ENCODE measurements around the gene SEC22C.
A peak's percentile ranks its signal among the peaks of the same experiment; 100 is the strongest.

The SEC22C gene

DNA sequence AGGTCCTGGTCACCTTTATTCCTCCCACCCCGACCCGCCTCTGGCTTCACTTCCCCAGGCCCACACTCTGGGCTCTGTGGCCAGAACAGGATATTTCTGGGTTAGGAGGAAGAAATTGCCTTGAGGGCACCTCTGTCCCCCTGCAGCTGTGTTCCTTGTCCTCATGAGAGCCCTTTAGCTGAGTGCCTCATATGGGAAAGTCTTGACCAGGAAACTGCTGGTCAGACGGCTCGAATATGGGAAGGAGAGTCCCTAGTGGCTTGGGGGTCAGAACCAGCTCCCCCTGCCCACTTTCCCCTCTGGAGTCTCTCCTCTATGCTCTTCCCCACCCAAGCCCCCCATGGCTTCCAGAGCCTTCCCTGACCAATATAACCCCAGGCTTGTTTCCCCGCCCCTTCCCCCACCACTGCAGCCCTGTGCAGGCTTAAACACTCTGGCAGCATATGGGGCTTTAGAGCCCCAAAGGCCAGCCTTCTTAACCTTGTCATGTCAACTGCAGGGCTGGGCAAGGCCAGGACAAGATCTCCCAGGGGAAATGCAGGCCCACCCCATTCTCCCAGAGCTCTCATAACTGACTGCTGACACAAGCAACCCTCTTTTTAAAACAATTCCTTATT is 36.4 kb downstream of the SEC22C start:
- DNase-seq (ENCODE audit: low read depth), result no peak
- no peak overlapping the region for H3K4me3 ChIP-seq (ENCODE audit: low read depth, low read length)
- no peak for TF ChIP-seq POLR2A (IDR thresholded peaks at IDR 0.05; ENCODE audit: extremely low read depth, insufficient read length)
- TF ChIP-seq, protein P1, sequence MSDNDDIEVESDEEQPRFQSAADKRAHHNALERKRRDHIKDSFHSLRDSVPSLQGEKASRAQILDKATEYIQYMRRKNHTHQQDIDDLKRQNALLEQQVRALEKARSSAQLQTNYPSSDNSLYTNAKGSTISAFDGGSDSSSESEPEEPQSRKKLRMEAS (IDR thresholded peaks at IDR 0.05; ENCODE audit: low read depth, low read length), result no peak
- TF ChIP-seq, protein P2, sequence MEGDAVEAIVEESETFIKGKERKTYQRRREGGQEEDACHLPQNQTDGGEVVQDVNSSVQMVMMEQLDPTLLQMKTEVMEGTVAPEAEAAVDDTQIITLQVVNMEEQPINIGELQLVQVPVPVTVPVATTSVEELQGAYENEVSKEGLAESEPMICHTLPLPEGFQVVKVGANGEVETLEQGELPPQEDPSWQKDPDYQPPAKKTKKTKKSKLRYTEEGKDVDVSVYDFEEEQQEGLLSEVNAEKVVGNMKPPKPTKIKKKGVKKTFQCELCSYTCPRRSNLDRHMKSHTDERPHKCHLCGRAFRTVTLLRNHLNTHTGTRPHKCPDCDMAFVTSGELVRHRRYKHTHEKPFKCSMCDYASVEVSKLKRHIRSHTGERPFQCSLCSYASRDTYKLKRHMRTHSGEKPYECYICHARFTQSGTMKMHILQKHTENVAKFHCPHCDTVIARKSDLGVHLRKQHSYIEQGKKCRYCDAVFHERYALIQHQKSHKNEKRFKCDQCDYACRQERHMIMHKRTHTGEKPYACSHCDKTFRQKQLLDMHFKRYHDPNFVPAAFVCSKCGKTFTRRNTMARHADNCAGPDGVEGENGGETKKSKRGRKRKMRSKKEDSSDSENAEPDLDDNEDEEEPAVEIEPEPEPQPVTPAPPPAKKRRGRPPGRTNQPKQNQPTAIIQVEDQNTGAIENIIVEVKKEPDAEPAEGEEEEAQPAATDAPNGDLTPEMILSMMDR (IDR thresholded peaks at IDR 0.05; ENCODE audit: low read depth, low read length), result no peak
- no peak for TF ChIP-seq MYC (IDR thresholded peaks at IDR 0.05; ENCODE audit: low read depth, low read length)

DNA sequence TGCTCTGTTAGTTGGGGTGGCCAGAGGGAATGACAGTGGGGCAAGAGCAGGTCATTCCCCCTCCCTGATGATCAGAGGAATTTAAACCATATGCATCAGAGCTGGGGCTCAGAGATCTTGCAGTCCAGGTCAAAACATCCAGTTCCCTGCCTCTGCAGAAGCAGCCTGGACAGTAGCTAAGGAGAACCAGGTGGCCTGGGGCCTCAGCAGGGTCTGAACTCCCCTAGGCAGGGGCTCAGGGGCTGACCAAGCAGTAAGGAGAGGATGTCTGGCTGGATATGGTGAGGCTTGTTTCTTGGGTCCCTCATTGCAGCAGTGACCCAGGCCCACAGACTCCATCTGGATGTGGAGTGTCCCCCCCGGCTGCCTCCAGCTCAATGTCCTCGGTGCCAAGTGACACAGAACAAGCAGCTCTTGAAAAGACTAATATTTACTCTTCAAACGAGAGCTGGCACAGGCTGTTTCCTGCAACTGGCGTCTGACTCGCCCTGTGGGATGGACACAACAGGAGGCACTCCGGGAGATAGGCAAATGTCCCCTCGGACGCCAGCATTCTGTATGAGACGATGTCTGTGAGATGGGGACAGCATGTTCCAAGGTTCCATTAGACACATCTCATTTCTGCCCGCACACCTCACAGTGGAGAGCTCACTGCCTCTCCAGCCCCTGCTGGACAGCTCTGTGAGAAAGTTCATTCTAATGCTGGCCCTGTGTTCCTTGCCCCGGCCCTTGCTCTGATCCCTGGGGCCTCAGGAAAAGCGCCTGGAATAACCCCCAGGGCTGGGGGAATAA is 37.1 kb downstream of the SEC22C start:
- no peak for DNase-seq (ENCODE audit: low read depth)
- TF ChIP-seq MYC (IDR thresholded peaks at IDR 0.05; ENCODE audit: low read depth, low read length), result no peak
- no peak for TF ChIP-seq POLR2A (IDR thresholded peaks at IDR 0.05; ENCODE audit: extremely low read depth, insufficient read length)
- TF ChIP-seq, protein P2 (IDR thresholded peaks at IDR 0.05; ENCODE audit: low read depth, low read length), result no peak
- TF ChIP-seq, protein P1 (IDR thresholded peaks at IDR 0.05; ENCODE audit: low read depth, low read length), result no peak
- H3K4me3 ChIP-seq (ENCODE audit: low read depth, low read length), result no peak overlapping the region

DNA sequence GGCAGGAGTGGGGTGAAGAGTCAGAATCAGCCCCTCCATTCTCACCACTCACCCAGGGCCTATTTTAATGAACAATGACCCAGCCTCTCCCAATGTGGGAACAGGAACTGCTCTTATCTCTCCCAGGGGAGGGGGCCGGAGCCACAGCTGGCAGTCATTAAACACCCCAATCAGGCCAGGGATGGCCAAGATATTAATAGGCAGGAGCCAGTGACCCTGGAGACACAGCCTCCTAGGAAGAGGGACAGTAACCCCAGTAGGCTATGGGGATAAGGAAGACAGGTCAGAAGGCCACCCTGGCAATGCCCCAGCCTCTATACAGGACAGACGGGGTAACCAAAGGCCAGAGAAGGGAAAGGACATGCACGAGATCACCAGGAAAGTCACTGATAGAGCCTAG is 40.7 kb downstream of the SEC22C start:
- TF ChIP-seq POLR2A (IDR thresholded peaks at IDR 0.05; ENCODE audit: extremely low read depth, insufficient read length) (no peak), MYC (IDR thresholded peaks at IDR 0.05; ENCODE audit: low read depth, low read length) (no peak)
- DNase-seq (ENCODE audit: low read depth), result no peak
- H3K4me3 ChIP-seq (ENCODE audit: low read depth, low read length), result no peak overlapping the region

DNA sequence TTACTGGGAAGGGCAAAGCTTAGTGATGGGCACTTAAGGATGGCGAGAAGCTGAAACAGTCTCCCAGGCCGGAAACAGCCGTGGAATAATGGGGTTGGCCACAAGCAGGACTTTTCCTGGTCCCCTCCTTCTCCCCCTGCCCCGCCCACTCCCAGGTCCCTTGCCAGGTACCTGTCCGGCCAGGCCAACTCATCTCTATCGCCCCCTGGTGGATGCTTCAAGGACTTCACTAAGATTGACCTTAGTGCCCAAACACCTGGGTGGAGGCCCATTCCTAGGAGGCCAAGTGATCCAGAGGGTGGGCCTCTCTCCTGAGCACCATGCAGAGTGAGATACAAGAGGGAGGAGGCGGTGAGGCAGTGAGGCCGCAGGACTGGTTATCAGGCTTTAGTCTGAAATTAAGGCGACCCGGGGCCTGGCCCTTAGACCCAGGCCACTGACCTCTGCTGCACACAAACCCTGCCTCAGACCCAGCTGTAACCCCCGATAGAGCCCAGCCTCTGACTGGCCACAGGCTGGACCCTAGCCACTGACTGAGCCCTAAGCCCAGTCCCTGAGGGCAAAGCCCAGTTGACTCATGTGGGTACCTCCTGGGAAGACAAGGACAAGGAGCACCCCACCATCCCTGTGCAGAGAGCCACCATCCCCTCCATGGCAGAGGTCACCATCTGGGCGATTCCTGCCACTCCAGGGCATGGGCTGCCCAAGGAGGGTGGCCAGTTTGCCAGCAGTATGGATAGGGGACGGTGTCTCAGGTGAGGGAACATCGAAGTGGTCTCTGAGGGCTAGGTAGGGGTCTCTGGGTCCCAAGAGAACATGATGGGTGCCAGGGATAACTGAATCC is 41.7 kb downstream of the SEC22C start:
- TF ChIP-seq, protein P2 (IDR thresholded peaks at IDR 0.05; ENCODE audit: low read depth, low read length), result peak; percentile 72
- no peak for TF ChIP-seq MYC (IDR thresholded peaks at IDR 0.05; ENCODE audit: low read depth, low read length)
- DNase-seq (ENCODE audit: low read depth), result peak; percentile 49

DNA sequence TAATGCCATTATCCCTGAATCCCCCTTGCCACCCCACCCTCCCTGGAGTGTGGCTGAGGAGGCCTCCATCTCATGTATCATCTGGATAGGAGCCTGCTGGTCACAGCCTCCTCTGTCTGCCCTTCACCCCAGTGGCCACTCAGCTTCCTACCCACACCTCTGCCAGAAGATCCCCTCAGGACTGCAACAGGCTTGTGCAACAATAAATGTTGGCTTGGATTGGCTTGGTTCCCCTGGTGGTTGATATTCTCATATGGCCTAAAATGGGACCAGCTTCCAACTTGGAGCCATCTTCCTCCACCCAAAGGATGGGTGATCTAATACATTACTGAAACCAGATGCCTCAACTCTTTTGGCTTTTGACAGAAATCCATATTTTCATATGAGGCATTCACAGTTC is 44.4 kb downstream of the SEC22C start:
- TF ChIP-seq MYC (IDR thresholded peaks at IDR 0.05; ENCODE audit: low read depth, low read length) (no peak), POLR2A (IDR thresholded peaks at IDR 0.05; ENCODE audit: extremely low read depth, insufficient read length) (no peak)
- TF ChIP-seq, protein P1 (IDR thresholded peaks at IDR 0.05; ENCODE audit: low read depth, low read length), result no peak
- TF ChIP-seq, protein P2 (IDR thresholded peaks at IDR 0.05; ENCODE audit: low read depth, low read length), result no peak
- DNase-seq (ENCODE audit: low read depth), result no peak
- H3K4me3 ChIP-seq (ENCODE audit: low read depth, low read length), result no peak overlapping the region

More for the DNA sequence above, 41.7 kb downstream of the SEC22C start:
- H3K4me3 ChIP-seq (ENCODE audit: low read depth, low read length), result no peak overlapping the region
